ENCODE results near the gene RNF151. TPM values are rescaled to one million over a fixed set of nuclear protein-coding genes. Genes with fewer than 3 reads are reported as not detected.
"Not testable (repeated sequence)": the region's sequence is repeated elsewhere in the genome, so short reads cannot be mapped to it uniquely, and the experiment has no call there.

The RNF151 gene
- polyA plus RNA-seq, 1 donor, result not detected

- no peak for DNase-seq
These were observed 40.6 kb downstream of the RNF151 start for GRCh38 chr16:2007081-2007836.

GRCh38 chr16:2008009-2008526, 41.4 kb downstream of the RNF151 start:
- no peak for DNase-seq

- no peak for DNase-seq
These were observed 42.0 kb downstream of the RNF151 start for GRCh38 chr16:2008631-2009163.

- no peak for DNase-seq
These were observed 42.6 kb downstream of the RNF151 start for GRCh38 chr16:2009164-2009711.

- peak; percentile 85 for DNase-seq
These were observed 43.3 kb downstream of the RNF151 start, which contains the start of gene ZNF598 for GRCh38 chr16:2009791-2010510. Gene ZNF598, minus strand, starts transcription at chr16:2009821.

- not testable (repeated sequence) for DNase-seq
These were observed 45.1 kb downstream of the RNF151 start for GRCh38 chr16:2011726-2012125.

- DNase-seq, result no peak
These were observed 46.9 kb downstream of the RNF151 start for GRCh38 chr16:2013527-2013926.

- DNase-seq, result no peak
These were observed 48.7 kb downstream of the RNF151 start for GRCh38 chr16:2015117-2015946.

GRCh38 chr16:2015947-2016208, 49.2 kb downstream of the RNF151 start:
- no peak for DNase-seq

- no peak for DNase-seq
These were observed 49.8 kb downstream of the RNF151 start for GRCh38 chr16:2016407-2016922.

Other genes starting within 250 kb of the RNF151 start
- 18.0 TPM for gene NME3, start 195.3 kb upstream of the RNF151 start, polyA plus RNA-seq (ENCODE audit: insufficient read length)
- 10.7 TPM for gene EME2, start 194.0 kb upstream of the RNF151 start, polyA plus RNA-seq (ENCODE audit: insufficient read length)
- 53.8 TPM for gene MRPS34, start 193.7 kb upstream of the RNF151 start, polyA plus RNA-seq (ENCODE audit: insufficient read length)
- gene SPSB3, start 184.3 kb upstream of the RNF151 start, polyA plus RNA-seq (ENCODE audit: insufficient read length), result 32.8 TPM
- 33.6 TPM for gene NUBP2, start 183.9 kb upstream of the RNF151 start, polyA plus RNA-seq (ENCODE audit: insufficient read length)
- 1.6 TPM for gene IGFALS, start 173.2 kb upstream of the RNF151 start, polyA plus RNA-seq (ENCODE audit: insufficient read length)
- 33.9 TPM for gene HAGH, start 140.0 kb upstream of the RNF151 start, polyA plus RNA-seq (ENCODE audit: insufficient read length)
- gene FAHD1, start 139.7 kb upstream of the RNF151 start, polyA plus RNA-seq (ENCODE audit: insufficient read length), result 35.5 TPM
- gene MEIOB, start 94.7 kb upstream of the RNF151 start, polyA plus RNA-seq (ENCODE audit: insufficient read length), result 3.2 TPM
- 0.15 TPM for gene HS3ST6, start 48.4 kb upstream of the RNF151 start, polyA plus RNA-seq (ENCODE audit: insufficient read length)
- 55.9 TPM for gene MSRB1, start 23.7 kb upstream of the RNF151 start, polyA plus RNA-seq (ENCODE audit: insufficient read length)
- 0.18 TPM for gene RPL3L, start 12.2 kb upstream of the RNF151 start, polyA plus RNA-seq (ENCODE audit: insufficient read length)
- 116 TPM for gene NDUFB10, start 7.3 kb upstream of the RNF151 start, polyA plus RNA-seq (ENCODE audit: insufficient read length)
- 1,628 TPM for gene RPS2, start 2.0 kb upstream of the RNF151 start, polyA plus RNA-seq (ENCODE audit: insufficient read length)
- gene TBL3, start 5.2 kb downstream of the RNF151 start, polyA plus RNA-seq (ENCODE audit: insufficient read length), result 30.3 TPM
- 0.78 TPM for gene NOXO1, start 14.6 kb downstream of the RNF151 start, polyA plus RNA-seq (ENCODE audit: insufficient read length)
- gene GFER, start 17.3 kb downstream of the RNF151 start, polyA plus RNA-seq (ENCODE audit: insufficient read length), result 23.1 TPM
- gene SYNGR3, start 23.1 kb downstream of the RNF151 start, polyA plus RNA-seq (ENCODE audit: insufficient read length), result 1.5 TPM
- 15.8 TPM for gene ZNF598, start 43.0 kb downstream of the RNF151 start, polyA plus RNA-seq (ENCODE audit: insufficient read length)
- 3.8 TPM for gene NPW, start 52.9 kb downstream of the RNF151 start, polyA plus RNA-seq (ENCODE audit: insufficient read length)
- 82.9 TPM for gene NHERF2, start 60.0 kb downstream of the RNF151 start, polyA plus RNA-seq (ENCODE audit: insufficient read length)
- gene NTHL1, start 81.0 kb downstream of the RNF151 start, polyA plus RNA-seq (ENCODE audit: insufficient read length), result 14.7 TPM
- gene TSC2, start 81.1 kb downstream of the RNF151 start, polyA plus RNA-seq (ENCODE audit: insufficient read length), result 165 TPM
- gene PKD1, start 169.0 kb downstream of the RNF151 start, polyA plus RNA-seq (ENCODE audit: insufficient read length), result 82.5 TPM
- gene RAB26, start 181.8 kb downstream of the RNF151 start, polyA plus RNA-seq (ENCODE audit: insufficient read length), result 2.1 TPM
- 55.7 TPM for gene TRAF7, start 188.9 kb downstream of the RNF151 start, polyA plus RNA-seq (ENCODE audit: insufficient read length)
- gene CASKIN1, start 229.7 kb downstream of the RNF151 start, polyA plus RNA-seq (ENCODE audit: insufficient read length), result 1.5 TPM
- gene MLST8, start 238.6 kb downstream of the RNF151 start, polyA plus RNA-seq (ENCODE audit: insufficient read length), result 39.7 TPM
- gene BRICD5, start 244.0 kb downstream of the RNF151 start, polyA plus RNA-seq (ENCODE audit: insufficient read length), result 6.7 TPM
- 16.8 TPM for gene PGP, start 248.0 kb downstream of the RNF151 start, polyA plus RNA-seq (ENCODE audit: insufficient read length)